Mesendoderm (in vitro differentiated cells): ENCODE results near the gene FTCD.

ENCODE experiments used
- DNase-seq: peaks from one replicate; pipeline ENCODE4 v3.0.0; 2013
- H2AK5ac ChIP-seq: 2 replicates; pipeline ENCODE4 v1.6.1; 2013; ENCODE audit warnings: low read length, inconsistent platforms
- H2BK120ac ChIP-seq: 2 replicates; pipeline ENCODE4 v1.6.1; 2013; ENCODE audit warnings: low read depth, mild to moderate bottlenecking, low read length, moderate library complexity, mixed read lengths
- H2BK15ac ChIP-seq: replicated peaks from 2 replicates; pipeline ENCODE4 v1.6.1; 2013; ENCODE audit warnings: low read depth, mild to moderate bottlenecking, moderate library complexity
- H2BK5ac ChIP-seq: 2 replicates; pipeline ENCODE4 v1.6.1; 2013; ENCODE audit warnings: low read length, inconsistent platforms
- H3K18ac ChIP-seq: 2 replicates; pipeline ENCODE4 v1.6.1; 2013; ENCODE audit warnings: mild to moderate bottlenecking, low read length, mixed read lengths
- H3K23ac ChIP-seq: one replicate; pipeline ENCODE4 v1.6.1; 2013; ENCODE audit warnings: low read length
- H3K27ac ChIP-seq: 2 replicates; pipeline ENCODE4 v1.5.1; 2013; ENCODE audit warnings: low read depth, mild to moderate bottlenecking, inconsistent platforms, low read length, moderate library complexity
- H3K27me3 ChIP-seq: 2 replicates; pipeline ENCODE4 v1.6.1; 2013; ENCODE audit warnings: low read length, control low read depth, mild to moderate bottlenecking, inconsistent platforms; ENCODE audit not compliant: insufficient read depth, poor library complexity
- H3K36me3 ChIP-seq: 2 replicates; pipeline ENCODE4 v1.6.1; 2013; ENCODE audit warnings: low read length, inconsistent platforms; ENCODE audit not compliant: control insufficient read depth, insufficient read depth
- H3K4ac ChIP-seq: one replicate; pipeline ENCODE4 v1.6.1; 2013; ENCODE audit warnings: low read depth, mild to moderate bottlenecking, low read length, moderate library complexity
- H3K4me1 ChIP-seq: 2 replicates; pipeline ENCODE4 v1.6.1; 2013; ENCODE audit warnings: low read depth, low read length, inconsistent platforms; ENCODE audit not compliant: control insufficient read depth
- H3K4me2 ChIP-seq: 2 replicates; pipeline ENCODE4 v1.6.1; 2013; ENCODE audit warnings: low read length
- H3K4me3 ChIP-seq: 2 replicates; pipeline ENCODE4 v1.5.1; 2013; ENCODE audit warnings: mild to moderate bottlenecking, low read length
- H3K56ac ChIP-seq: one replicate; pipeline ENCODE4 v1.6.1; 2013; ENCODE audit warnings: low read length
- H3K79me1 ChIP-seq: 2 replicates; pipeline ENCODE4 v1.6.1; 2013; ENCODE audit warnings: low read length, inconsistent platforms
- H3K79me2 ChIP-seq: 2 replicates; pipeline ENCODE4 v1.6.1; 2013; ENCODE audit warnings: mild to moderate bottlenecking, low read length; ENCODE audit not compliant: control insufficient read depth, insufficient read depth
- H3K9ac ChIP-seq: 2 replicates; pipeline ENCODE4 v1.6.1; 2013; ENCODE audit warnings: low read length, inconsistent platforms
- H4K5ac ChIP-seq: one replicate; pipeline ENCODE4 v1.6.1; 2013; ENCODE audit warnings: low read length
- H4K8ac ChIP-seq: one replicate; pipeline ENCODE4 v1.6.1; 2013; ENCODE audit warnings: low read depth, mild to moderate bottlenecking, control low read depth, low read length, moderate library complexity
- WGBS: extraction: QIAGEN DNeasy Blood & Tissue Kit; methylation state at CpG from one replicate; pipeline ENCODE4 v1.1.7; 2013; ENCODE audit warnings: low lambda C conversion rate, missing lambda C conversion rate; ENCODE audit not compliant: insufficient coverage; ENCODE audit errors: extremely low coverage; 5-methylcytosine and 5-hydroxymethylcytosine counted together

Gene FTCD

DNA sequence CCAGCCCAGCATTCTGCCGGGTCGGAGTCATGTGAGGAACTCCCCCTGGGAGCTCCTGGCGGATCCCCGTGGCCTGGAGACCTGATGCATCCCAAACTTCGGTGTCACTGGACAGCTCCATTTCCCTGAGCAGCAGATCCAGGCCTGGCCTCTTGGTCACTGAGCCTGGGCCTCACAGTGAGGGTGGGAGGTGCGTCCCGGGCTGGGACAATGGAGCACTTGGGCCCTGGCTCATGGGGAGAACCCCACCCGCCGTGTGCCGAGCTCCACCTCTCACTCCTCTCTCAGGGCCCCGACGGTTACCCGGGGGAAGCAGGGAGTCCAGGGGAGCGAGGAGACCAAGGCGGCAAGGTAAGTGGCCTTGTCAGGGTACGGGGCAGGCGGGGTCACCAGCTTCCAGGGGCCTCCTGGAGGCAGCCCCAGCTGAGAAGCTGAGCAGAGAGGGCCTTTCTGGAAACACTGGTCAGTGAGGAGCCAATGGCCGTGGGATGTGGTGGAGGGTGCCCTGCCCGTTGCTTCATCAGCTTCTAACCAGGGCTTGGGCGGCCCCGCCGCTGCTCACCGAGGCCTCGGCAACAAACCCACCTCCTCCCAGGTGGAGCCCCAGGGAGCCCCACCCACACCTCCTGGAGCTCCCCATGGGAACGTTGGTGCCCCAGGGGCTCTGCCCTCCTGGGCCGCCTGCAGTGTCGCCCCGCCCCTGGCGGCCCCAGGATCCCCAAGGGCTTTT lies 37.6 kb downstream of the FTCD start:
- Histone ChIP-seq H3K4ac (no peak overlapping the region), H4K5ac (no peak overlapping the region), H4K8ac (no peak overlapping the region), H3K4me1 (no peaks in the 10 kb centered on the region), H2BK5ac (no peak overlapping the region), H3K56ac (no peak overlapping the region), H2AK5ac (no peak overlapping the region), H3K4me3 (no peak overlapping the region), H3K23ac (no peak overlapping the region), H3K36me3 (peaks cover 26% of the 10 kb centered on the region), H3K79me2 (no peaks in the 10 kb centered on the region), H3K9ac (no peak overlapping the region), H3K27ac (no peak overlapping the region), H3K79me1 (no peaks in the 10 kb centered on the region), H3K4me2 (no peak overlapping the region), H2BK120ac (no peak overlapping the region), H3K27me3 (no peaks in the 10 kb centered on the region), H2BK15ac (no peak overlapping the region), H3K18ac (no peak overlapping the region)
- DNase-seq, result no peak
- WGBS, result no CpG with 5 or more reads among the region's 29 CpGs

DNA sequence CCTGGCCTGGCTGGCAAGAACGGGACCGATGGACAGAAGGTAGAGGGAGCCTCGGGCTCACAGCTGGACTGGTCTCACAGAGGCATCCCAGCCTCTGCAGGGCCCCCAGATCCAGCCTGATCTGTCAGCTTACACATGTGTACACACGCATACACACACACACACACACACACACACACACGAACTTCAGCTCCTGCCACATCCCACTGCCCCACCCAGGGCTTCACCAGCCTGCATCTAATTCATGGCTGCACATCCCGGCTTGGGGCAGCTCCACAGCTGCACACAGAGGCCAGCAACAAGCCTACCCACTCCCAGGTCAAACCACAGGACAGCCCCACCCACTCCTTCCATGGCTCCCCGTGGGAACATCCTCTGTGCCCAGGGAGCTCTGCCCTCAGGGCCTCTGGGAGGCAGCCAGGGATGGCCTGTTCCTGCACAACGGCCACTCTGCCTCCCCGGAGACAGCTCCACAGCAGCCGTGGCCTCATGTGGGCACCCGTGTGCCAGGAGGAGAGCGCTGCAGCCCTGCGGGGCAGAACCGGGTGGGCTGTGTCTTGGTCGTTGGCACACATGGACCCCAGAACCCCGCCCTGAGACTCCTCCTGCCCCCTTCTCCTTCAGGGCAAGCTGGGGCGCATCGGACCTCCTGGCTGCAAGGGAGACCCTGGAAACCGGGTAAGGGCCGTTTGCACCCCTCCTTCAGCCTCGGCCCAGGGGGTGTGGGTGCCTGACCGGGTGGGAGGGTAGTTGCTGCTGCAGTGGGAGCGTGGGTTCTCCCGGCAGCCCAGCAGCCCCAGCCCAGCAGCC lies 38.4 kb downstream of the FTCD start:
- Histone ChIP-seq H3K27ac (no peak overlapping the region), H4K5ac (no peak overlapping the region), H3K4me3 (no peak overlapping the region), H3K79me1 (no peaks in the 10 kb centered on the region), H3K9ac (no peak overlapping the region), H3K23ac (no peak overlapping the region), H3K18ac (no peak overlapping the region), H4K8ac (no peak overlapping the region), H3K27me3 (no peaks in the 10 kb centered on the region), H2BK15ac (no peak overlapping the region), H3K4me1 (no peaks in the 10 kb centered on the region), H2AK5ac (no peak overlapping the region), H3K79me2 (no peaks in the 10 kb centered on the region), H3K36me3 (peaks cover 23% of the 10 kb centered on the region), H3K4me2 (no peak overlapping the region), H3K4ac (no peak overlapping the region), H2BK5ac (no peak overlapping the region), H3K56ac (no peak overlapping the region), H2BK120ac (no peak overlapping the region)
- no CpG with 5 or more reads among the region's 24 CpGs for WGBS
- DNase-seq, result no peak

DNA sequence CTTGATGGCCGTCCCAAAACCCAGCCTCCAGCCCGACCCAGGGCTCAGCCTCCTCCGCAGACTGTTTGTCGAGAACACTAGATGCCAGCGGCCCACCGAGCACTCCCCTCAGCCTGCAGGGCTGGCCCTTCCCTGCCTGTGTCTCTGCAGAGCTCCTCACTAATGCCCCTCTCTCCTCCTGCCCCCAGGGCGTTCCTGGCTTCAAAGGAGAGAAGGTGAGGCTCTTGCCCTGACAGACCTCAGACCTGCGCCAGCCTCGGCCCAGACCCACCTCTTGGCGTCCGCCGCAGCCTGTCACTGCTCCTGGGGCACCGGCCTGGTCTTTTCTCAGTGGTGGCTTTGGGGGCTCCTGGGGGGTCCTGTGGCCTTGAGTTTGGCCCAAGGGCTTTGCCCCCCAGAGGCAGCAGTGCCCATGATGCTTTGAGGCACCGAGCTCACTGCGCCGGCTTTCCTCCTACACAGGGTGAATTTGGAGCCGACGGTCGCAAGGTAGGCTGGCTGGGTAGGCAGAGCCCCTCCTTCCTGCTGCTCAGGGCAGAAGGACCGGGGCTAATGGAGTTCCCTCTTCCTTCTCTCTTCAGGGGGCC lies 39.1 kb downstream of the FTCD start:
- Histone ChIP-seq H3K18ac (no peak overlapping the region), H4K5ac (no peak overlapping the region), H3K4ac (no peak overlapping the region), H3K4me2 (no peak overlapping the region), H3K23ac (no peak overlapping the region), H3K79me1 (no peaks in the 10 kb centered on the region), H2AK5ac (no peak overlapping the region), H3K9ac (no peak overlapping the region), H3K4me1 (no peaks in the 10 kb centered on the region), H2BK120ac (no peak overlapping the region), H4K8ac (no peak overlapping the region), H3K56ac (no peak overlapping the region), H3K36me3 (peaks cover 22% of the 10 kb centered on the region), H3K4me3 (no peak overlapping the region), H2BK15ac (no peak overlapping the region), H2BK5ac (no peak overlapping the region), H3K27ac (no peak overlapping the region), H3K27me3 (no peaks in the 10 kb centered on the region), H3K79me2 (no peaks in the 10 kb centered on the region)
- no peak for DNase-seq
- no CpG with 5 or more reads among the region's 20 CpGs for WGBS

DNA sequence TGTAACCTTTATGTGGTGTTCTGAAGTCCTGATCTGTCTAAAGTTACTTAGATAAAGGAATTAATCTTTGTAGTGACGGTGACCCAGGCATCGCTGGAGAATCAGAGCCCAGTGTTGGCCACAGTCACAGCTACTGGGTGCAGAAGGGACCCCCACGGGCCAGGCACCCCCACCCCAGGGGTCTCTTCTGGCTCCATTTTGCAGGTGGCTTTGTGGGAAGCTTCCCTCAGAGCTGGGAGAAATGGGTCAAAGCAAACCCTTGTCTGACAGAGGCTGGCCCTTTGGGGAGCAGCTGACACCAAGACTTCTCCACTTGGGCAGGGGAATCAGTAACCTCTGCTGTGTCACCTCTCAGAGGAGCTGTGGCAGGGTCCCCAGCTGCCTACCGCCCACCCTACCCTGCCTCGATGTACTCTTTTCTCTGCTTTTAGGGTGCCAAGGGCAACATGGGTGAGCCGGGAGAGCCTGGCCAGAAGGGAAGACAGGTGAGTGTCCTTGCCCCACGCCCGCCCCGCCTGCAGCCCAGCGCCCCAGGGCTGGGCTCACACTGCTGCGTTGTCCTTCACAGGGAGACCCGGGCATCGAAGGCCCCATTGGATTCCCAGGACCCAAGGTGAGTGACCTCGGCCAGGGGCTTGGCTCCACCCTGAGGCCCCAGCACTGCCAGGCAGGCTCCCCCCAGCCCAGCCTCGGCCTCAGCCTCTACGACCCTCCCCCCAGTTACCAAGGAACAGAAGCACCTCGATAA lies 39.8 kb downstream of the FTCD start:
- no peaks in the 10 kb centered on the region for H3K27me3 ChIP-seq
- H3K4me2 ChIP-seq, result no peak overlapping the region
- no peaks in the 10 kb centered on the region for H3K79me2 ChIP-seq
- H4K5ac ChIP-seq, result no peak overlapping the region
- no peak overlapping the region for H3K4ac ChIP-seq
- H3K18ac ChIP-seq, result no peak overlapping the region
- peaks cover 22% of the 10 kb centered on the region for H3K36me3 ChIP-seq
- no peak overlapping the region for H2BK120ac ChIP-seq
- no peak overlapping the region for H2BK15ac ChIP-seq
- H4K8ac ChIP-seq, result no peak overlapping the region
- H2AK5ac ChIP-seq, result no peak overlapping the region
- no peak for DNase-seq
- no peak overlapping the region for H3K56ac ChIP-seq
- no peak overlapping the region for H3K9ac ChIP-seq
- no peak overlapping the region for H3K27ac ChIP-seq
- no peaks in the 10 kb centered on the region for H3K4me1 ChIP-seq
- peaks cover 2% of the 10 kb centered on the region for H3K79me1 ChIP-seq
- no peak overlapping the region for H3K23ac ChIP-seq
- no peak overlapping the region for H3K4me3 ChIP-seq
- no peak overlapping the region for H2BK5ac ChIP-seq
- WGBS, result no CpG with 5 or more reads among the region's 17 CpGs

DNA sequence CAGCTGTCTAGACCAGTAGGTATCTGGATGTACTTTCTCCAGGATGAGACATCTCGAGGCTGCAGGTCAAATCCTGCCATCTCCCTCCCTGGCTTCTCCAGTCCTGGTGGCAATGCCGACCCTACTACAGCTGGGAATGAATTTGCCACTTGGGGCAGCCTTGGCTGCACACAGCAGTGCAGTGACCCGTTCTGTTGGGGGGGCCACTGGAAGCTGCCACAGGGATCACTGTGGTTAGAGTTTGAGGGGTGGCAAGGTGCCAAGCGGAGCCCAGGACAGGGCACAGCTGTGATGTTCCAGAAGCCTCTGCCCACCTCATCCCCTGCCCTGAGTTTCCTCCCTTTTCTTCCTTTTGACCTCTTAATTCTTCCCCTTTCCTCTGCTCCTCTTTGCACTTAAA lies 40.4 kb downstream of the FTCD start:
- no CpG with 5 or more reads among the region's 4 CpGs for WGBS
- H3K9ac ChIP-seq, result no peak overlapping the region
- H3K36me3 ChIP-seq, result peaks cover 22% of the 10 kb centered on the region
- H2BK120ac ChIP-seq, result no peak overlapping the region
- H2AK5ac ChIP-seq, result no peak overlapping the region
- no peak overlapping the region for H3K18ac ChIP-seq
- H3K27ac ChIP-seq, result no peak overlapping the region
- H2BK5ac ChIP-seq, result no peak overlapping the region
- no peak overlapping the region for H4K5ac ChIP-seq
- H3K4me2 ChIP-seq, result no peak overlapping the region
- H4K8ac ChIP-seq, result no peak overlapping the region
- H3K79me2 ChIP-seq, result no peaks in the 10 kb centered on the region
- no peak overlapping the region for H2BK15ac ChIP-seq
- DNase-seq, result no peak
- no peaks in the 10 kb centered on the region for H3K4me1 ChIP-seq
- no peak overlapping the region for H3K4me3 ChIP-seq
- peaks cover 3% of the 10 kb centered on the region for H3K79me1 ChIP-seq
- no peaks in the 10 kb centered on the region for H3K27me3 ChIP-seq
- no peak overlapping the region for H3K56ac ChIP-seq
- no peak overlapping the region for H3K4ac ChIP-seq
- no peak overlapping the region for H3K23ac ChIP-seq
